GM21515 (cell line): ENCODE results near the gene SH3BP5L.
"Not testable (repeated sequence)": the region's sequence is repeated elsewhere in the genome, so short reads cannot be mapped to it uniquely, and the experiment has no call there.

Source experiments
- ATAC-seq: cut with Tn5 transposase; IDR thresholded peaks from one replicate; pipeline ENCODE4 v1.9.1; 2021; ENCODE audit not compliant: unreplicated experiment

The SH3BP5L gene

GRCh38 chr1:248810727-248811513, 14.8 kb downstream of the SH3BP5L start:
- ATAC-seq, result no peak

GRCh38 chr1:248810000-248810726, 15.6 kb downstream of the SH3BP5L start:
- no peak for ATAC-seq

GRCh38 chr1:248808876-248809275, 16.8 kb downstream of the SH3BP5L start:
- ATAC-seq, result no peak

GRCh38 chr1:248807067-248807737, 18.5 kb downstream of the SH3BP5L start:
- ATAC-seq, result peak; percentile 60

GRCh38 chr1:248805876-248806275, 19.8 kb downstream of the SH3BP5L start:
- ATAC-seq, result no peak

GRCh38 chr1:248804771-248805681, 20.7 kb downstream of the SH3BP5L start:
- peak; percentile 89 for ATAC-seq

GRCh38 chr1:248803501-248803900, 22.2 kb downstream of the SH3BP5L start:
- not testable (repeated sequence) for ATAC-seq

- ATAC-seq, result no peak
These were observed 23.3 kb downstream of the SH3BP5L start for GRCh38 chr1:248802454-248802853.

GRCh38 chr1:248800459-248800858, 25.3 kb downstream of the SH3BP5L start:
- no peak for ATAC-seq

- ATAC-seq, result no peak
These were observed 26.9 kb downstream of the SH3BP5L start for GRCh38 chr1:248798791-248799190.

GRCh38 chr1:248794663-248795062, 31.1 kb downstream of the SH3BP5L start:
- not testable (repeated sequence) for ATAC-seq

GRCh38 chr1:248793592-248793991, 32.1 kb downstream of the SH3BP5L start:
- peak; percentile 78 for ATAC-seq

- ATAC-seq, result peak; percentile 49
These were observed 33.4 kb downstream of the SH3BP5L start for GRCh38 chr1:248792342-248792741.

GRCh38 chr1:248791010-248791409, 34.7 kb downstream of the SH3BP5L start:
- ATAC-seq, result no peak

- ATAC-seq, result no peak
These were observed 35.3 kb downstream of the SH3BP5L start for GRCh38 chr1:248790456-248790855.

GRCh38 chr1:248789337-248789736, 36.4 kb downstream of the SH3BP5L start:
- not testable (repeated sequence) for ATAC-seq

GRCh38 chr1:248788327-248788726, 37.4 kb downstream of the SH3BP5L start:
- no peak for ATAC-seq

- ATAC-seq, result no peak
These were observed 38.3 kb downstream of the SH3BP5L start for GRCh38 chr1:248787430-248787829.

- peak; percentile 53 for ATAC-seq
These were observed 39.6 kb downstream of the SH3BP5L start for GRCh38 chr1:248786156-248786555.

- no peak for ATAC-seq
These were observed 42.3 kb downstream of the SH3BP5L start for GRCh38 chr1:248783367-248783766.
